GM19452 (cell line): ENCODE data around the gene HOXB3.

ENCODE experiments used
- ATAC-seq: cut with Tn5 transposase; IDR thresholded peaks from one replicate; pipeline ENCODE4 v1.9.1; 2021; ENCODE audit not compliant: unreplicated experiment

The HOXB3 gene

DNA sequence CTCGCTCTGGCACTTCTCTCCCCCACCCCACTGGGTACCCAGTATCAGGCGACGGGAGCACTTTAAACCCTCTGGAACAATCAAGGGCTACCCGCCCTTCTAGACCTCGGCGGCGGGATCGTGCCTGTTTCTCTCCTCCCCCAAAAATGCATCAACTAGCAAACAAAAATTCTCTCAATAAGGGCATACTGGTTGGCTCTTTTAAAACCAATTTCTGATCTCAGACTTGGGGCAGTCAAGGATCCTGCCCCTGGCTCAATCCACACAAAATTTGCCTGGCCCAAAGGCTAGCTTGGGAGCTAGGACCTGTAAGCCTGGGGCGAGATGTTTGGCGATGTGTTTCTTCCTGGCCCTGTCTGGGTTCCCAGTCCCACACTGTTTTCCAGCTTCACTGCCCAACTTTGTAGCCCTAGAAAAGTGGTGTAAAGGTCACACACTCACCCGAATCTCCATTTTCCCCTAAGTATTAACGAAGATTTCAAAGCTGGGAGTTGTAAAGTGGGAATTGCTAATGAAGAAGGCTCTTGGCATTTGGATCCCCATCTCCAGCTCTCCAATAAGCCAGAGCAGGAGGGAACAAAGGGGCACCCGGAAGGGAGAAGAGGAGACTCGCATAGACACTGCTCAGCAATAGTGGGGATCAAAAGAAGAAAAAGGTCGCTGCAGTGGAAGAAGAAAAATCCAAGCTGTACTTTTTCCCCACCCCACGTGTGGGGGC, 30.8 kb downstream of the HOXB3 start:
- no peak for ATAC-seq

GRCh38 chr17:48558831-48559121, 31.3 kb downstream of the HOXB3 start:
- no peak for ATAC-seq

GRCh38 chr17:48558057-48558830, 31.8 kb downstream of the HOXB3 start:
- no peak for ATAC-seq

GRCh38 chr17:48556576-48557401, 33.3 kb downstream of the HOXB3 start:
- ATAC-seq, result no peak

DNA sequence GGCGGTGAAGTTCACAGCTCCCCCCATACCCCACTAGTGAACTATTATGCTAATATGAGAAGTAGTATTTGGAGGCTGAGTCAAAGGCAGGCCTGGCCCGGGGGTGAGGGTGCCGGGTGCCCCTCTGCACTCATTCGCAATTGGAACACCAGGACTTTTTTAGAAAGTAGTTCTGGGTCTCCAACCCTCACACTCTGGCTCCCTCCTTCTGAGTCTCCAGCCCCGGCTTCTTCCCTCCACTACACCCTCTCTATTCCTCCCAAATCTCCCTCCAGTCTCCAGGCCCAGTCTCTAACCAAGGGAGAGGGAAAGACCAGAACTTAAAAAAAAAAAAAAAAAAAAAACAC, 33.8 kb downstream of the HOXB3 start:
- no peak for ATAC-seq

- ATAC-seq, result no peak
Measured at GRCh38 chr17:48555258-48556228, 34.5 kb downstream of the HOXB3 start.

- ATAC-seq, result no peak
Measured at GRCh38 chr17:48554412-48555257, 35.4 kb downstream of the HOXB3 start.

DNA sequence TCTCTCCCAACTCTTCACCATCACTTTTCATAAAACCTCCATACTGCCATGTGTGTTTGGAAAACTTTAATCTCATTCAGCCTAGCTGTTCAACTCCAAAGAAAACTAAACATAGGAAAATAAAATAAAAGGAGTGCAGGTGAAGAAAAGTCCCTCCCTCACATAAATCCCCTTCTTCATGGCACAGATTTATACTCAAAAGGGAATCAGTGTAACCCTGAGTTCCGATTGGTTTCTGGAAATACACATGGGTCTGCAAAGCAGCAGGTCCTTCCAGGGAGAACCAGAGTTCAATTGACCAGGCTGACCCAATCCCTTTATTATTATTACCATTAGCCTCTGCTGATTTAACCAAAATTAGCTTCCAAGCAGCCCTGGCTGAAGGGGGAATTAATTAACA, 36.2 kb downstream of the HOXB3 start:
- no peak for ATAC-seq

GRCh38 chr17:48553190-48553547, 36.9 kb downstream of the HOXB3 start:
- ATAC-seq, result no peak

DNA sequence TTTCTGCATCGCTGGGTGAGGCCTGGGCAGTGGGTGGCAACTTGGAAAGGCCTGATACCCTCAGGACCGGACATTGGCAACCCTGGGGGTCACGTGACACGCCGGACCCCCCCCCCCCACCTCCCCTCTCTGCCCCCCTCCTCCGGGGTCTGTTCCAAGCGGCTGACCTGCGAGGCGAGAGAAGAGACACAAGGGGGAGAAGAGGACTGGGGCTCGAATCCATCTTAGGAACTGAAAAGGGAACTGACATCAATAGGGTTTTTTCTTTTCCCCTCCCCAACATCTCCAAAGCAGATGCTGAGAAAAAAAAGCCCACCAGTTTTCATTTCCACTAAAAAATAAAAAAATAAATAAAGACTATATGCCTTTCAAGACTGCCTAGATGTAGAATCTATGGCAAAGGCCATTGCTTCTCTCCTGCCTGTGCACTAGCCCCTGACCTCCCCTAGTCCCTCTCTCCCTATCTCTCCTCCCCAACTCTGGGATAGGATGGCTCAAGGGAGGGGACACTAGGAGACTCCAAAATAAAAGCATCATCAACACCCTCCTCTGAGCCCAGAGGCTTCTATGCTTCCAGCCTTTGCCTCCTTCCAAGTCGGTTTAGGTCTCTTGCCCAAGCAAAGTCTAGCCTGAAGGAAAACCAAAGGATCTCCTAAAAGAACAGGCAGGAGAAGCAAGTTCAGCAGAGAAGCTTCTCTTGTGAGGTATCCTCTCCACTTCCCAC, 37.4 kb downstream of the HOXB3 start:
- ATAC-seq, result no peak

DNA sequence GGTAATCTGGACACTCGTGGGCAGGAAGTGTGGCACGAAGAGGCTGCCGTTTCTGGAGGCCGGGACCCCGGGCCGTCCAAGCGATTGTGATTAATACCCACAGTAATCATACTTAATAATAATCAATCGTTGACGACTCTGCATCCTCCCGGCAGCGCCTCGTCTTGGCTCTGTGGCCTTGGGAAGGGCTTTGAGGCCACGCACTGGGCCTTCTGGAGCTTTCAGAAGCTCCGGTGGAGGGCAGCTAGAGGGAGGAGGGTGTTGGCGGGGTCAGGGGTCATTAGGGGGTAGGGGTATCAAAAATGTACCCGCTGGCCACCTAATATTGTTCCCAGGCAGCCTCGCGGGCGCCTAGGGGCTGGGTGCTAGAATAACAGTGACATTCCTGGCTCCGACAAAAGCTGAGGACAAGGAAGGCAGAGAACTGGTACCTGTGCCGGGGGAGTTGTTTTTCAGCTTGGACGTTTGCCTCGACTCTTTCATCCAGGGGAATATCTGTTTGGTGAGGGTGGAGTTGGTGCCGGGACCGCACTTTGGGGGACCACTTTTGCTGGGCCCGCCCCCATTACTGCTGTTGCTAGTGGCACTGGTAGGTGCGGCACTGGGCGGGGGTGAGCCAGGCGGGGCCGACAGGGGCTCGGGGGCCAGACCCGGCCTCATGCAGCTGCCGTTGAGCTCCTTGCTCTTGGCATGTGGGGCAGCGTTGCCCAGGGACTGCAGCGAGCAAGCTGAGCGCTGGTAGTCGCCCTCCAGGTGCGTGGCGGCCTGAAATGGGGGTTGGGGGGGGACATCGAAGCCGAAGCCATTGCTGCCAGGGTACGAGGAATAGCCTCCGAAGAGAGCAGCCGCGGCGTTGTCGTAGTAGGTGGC, 38.2 kb downstream of the HOXB3 start:
- ATAC-seq, result no peak

DNA sequence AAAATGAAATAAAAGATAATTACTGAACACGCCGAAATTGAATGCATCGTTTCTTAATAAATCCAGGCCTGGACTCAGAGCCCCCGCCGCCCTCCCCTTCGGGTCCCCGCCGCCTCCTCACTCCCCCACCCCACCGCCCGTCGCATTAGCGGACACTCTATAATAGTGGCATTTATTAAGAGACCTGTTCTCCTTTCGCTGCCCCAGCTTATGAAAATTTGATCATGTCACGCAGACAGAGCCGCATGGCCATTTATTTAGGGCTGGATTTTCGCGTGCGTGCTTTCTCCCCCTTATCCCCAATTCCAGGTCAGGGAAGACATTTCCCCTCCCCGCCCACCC, 38.9 kb downstream of the HOXB3 start:
- ATAC-seq, result no peak

DNA sequence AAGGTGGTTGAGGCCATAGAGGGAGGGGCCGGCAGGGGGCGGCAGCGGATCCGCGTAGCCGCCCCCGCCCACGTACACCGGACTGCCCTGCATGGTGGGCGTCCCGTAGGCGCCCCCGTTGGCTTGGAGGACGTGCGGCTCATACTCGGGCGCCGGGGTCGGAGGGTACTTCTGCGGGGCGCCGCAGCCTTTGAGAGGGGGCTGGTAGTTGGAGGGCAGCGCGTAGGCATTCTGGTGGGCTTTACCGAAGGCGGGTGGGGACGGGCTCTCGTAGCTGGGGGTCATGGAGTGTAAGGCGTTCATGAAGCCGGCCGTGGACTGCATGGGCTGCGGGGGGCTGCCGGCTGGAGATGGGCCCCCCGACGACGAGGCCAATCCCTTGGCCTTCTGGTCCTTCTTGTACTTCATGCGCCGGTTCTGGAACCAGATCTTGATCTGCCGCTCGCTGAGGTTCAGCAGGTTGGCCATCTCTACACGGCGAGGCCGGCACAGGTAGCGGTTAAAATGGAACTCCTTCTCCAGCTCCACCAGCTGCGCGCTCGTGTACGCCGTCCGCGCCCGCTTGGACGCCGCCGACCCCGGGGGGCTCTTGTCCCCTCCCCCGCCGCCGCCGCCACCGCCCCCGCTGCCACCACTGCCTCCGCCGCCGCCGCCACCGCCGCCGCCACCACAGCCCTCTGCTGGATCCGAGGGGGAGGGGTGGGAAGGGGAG, 39.4 kb downstream of the HOXB3 start:
- ATAC-seq, result no peak

GRCh38 chr17:48549914-48550501, 40.0 kb downstream of the HOXB3 start:
- ATAC-seq, result no peak

- no peak for ATAC-seq
Measured at GRCh38 chr17:48549281-48549630, 40.8 kb downstream of the HOXB3 start.

GRCh38 chr17:48548523-48549280, 41.3 kb downstream of the HOXB3 start:
- no peak for ATAC-seq
